ENCODE data around the gene NKAIN2.

The NKAIN2 gene

DNA sequence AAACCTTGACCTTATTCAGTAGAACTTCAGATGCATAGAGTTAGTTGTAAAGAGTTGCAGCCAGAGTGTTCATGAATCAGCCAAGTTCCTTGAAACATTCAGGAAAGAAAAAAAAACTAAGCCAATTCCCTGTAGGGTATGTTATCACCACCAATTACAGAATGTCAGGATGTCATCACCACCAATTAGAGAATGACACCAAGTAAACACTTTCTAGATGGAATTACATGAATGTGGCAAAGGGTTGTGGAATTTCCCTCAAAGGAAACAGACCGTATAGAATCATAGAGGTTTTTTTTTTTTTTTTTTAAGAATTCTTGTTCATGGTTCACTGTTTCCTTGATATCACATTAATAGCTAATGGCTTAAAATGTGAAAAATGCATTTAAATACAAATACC lies 686.5 kb downstream of the NKAIN2 start (continued):
- TF ChIP-seq, protein P1, sequence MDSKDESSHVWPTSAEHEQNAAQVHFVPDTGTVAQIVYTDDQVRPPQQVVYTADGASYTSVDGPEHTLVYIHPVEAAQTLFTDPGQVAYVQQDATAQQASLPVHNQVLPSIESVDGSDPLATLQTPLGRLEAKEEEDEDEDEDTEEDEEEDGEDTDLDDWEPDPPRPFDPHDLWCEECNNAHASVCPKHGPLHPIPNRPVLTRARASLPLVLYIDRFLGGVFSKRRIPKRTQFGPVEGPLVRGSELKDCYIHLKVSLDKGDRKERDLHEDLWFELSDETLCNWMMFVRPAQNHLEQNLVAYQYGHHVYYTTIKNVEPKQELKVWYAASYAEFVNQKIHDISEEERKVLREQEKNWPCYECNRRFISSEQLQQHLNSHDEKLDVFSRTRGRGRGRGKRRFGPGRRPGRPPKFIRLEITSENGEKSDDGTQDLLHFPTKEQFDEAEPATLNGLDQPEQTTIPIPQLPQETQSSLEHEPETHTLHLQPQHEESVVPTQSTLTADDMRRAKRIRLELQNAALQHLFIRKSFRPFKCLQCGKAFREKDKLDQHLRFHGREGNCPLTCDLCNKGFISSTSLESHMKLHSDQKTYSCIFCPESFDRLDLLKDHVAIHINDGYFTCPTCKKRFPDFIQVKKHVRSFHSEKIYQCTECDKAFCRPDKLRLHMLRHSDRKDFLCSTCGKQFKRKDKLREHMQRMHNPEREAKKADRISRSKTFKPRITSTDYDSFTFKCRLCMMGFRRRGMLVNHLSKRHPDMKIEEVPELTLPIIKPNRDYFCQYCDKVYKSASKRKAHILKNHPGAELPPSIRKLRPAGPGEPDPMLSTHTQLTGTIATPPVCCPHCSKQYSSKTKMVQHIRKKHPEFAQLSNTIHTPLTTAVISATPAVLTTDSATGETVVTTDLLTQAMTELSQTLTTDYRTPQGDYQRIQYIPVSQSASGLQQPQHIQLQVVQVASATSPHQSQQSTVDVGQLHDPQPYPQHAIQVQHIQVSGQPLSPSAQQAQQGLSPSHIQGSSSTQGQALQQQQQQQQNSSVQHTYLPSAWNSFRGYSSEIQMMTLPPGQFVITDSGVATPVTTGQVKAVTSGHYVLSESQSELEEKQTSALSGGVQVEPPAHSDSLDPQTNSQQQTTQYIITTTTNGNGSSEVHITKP (tag by site-specific recombination; IDR thresholded peaks at IDR 0.05), result no peak; the same call in 1 of the 2 replicates
- TF ChIP-seq, protein P2, sequence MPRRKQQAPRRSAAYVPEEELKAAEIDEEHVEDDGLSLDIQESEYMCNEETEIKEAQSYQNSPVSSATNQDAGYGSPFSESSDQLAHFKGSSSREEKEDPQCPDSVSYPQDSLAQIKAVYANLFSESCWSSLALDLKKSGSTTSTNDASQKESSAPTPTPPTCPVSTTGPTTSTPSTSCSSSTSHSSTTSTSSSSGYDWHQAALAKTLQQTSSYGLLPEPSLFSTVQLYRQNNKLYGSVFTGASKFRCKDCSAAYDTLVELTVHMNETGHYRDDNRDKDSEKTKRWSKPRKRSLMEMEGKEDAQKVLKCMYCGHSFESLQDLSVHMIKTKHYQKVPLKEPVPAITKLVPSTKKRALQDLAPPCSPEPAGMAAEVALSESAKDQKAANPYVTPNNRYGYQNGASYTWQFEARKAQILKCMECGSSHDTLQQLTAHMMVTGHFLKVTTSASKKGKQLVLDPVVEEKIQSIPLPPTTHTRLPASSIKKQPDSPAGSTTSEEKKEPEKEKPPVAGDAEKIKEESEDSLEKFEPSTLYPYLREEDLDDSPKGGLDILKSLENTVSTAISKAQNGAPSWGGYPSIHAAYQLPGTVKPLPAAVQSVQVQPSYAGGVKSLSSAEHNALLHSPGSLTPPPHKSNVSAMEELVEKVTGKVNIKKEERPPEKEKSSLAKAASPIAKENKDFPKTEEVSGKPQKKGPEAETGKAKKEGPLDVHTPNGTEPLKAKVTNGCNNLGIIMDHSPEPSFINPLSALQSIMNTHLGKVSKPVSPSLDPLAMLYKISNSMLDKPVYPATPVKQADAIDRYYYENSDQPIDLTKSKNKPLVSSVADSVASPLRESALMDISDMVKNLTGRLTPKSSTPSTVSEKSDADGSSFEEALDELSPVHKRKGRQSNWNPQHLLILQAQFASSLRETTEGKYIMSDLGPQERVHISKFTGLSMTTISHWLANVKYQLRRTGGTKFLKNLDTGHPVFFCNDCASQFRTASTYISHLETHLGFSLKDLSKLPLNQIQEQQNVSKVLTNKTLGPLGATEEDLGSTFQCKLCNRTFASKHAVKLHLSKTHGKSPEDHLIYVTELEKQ (tag by site-specific recombination; IDR thresholded peaks at IDR 0.05; ENCODE audit: borderline replicate concordance), result peak; percentile 92
- no peak for TF ChIP-seq ZNF155 (tag by site-specific recombination; IDR thresholded peaks at IDR 0.05)
- no peak for TF ChIP-seq ZNF350 (tag by site-specific recombination; IDR thresholded peaks at IDR 0.05)
- TF ChIP-seq, protein P3, sequence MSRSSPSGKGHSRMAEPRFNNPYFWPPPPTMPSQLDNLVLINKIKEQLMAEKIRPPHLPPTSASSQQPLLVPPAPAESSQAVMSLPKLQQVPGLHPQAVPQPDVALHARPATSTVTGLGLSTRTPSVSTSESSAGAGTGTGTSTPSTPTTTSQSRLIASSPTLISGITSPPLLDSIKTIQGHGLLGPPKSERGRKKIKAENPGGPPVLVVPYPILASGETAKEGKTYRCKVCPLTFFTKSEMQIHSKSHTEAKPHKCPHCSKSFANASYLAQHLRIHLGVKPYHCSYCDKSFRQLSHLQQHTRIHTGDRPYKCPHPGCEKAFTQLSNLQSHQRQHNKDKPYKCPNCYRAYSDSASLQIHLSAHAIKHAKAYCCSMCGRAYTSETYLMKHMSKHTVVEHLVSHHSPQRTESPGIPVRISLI (tag by site-specific recombination; IDR thresholded peaks at IDR 0.05), result peak; percentile 99
- TF ChIP-seq, protein P4, sequence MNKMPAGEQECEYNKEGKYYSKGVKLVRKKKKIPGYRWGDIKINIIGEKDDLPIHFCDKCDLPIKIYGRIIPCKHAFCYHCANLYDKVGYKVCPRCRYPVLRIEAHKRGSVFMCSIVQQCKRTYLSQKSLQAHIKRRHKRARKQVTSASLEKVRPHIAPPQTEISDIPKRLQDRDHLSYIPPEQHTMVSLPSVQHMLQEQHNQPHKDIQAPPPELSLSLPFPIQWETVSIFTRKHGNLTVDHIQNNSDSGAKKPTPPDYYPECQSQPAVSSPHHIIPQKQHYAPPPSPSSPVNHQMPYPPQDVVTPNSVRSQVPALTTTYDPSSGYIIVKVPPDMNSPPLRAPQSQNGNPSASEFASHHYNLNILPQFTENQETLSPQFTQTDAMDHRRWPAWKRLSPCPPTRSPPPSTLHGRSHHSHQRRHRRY (tag by site-specific recombination; IDR thresholded peaks at IDR 0.05), result no peak
- TF ChIP-seq ZXDB (tag by site-specific recombination; IDR thresholded peaks at IDR 0.05), result no peak
- TF ChIP-seq, protein P5, sequence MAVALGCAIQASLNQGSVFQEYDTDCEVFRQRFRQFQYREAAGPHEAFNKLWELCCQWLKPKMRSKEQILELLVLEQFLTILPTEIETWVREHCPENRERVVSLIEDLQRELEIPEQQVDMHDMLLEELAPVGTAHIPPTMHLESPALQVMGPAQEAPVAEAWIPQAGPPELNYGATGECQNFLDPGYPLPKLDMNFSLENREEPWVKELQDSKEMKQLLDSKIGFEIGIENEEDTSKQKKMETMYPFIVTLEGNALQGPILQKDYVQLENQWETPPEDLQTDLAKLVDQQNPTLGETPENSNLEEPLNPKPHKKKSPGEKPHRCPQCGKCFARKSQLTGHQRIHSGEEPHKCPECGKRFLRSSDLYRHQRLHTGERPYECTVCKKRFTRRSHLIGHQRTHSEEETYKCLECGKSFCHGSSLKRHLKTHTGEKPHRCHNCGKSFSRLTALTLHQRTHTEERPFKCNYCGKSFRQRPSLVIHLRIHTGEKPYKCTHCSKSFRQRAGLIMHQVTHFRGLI (tag by site-specific recombination; IDR thresholded peaks at IDR 0.05), result no peak
- TF ChIP-seq ZNF658 (tag by site-specific recombination; IDR thresholded peaks at IDR 0.05), result no peak
- TF ChIP-seq ZFP69B (tag by site-specific recombination; IDR thresholded peaks at IDR 0.05), result no peak
- no peak for TF ChIP-seq ZNF830 (tag by site-specific recombination; IDR thresholded peaks at IDR 0.05; ENCODE audit: low read depth)
- TF ChIP-seq, protein P6, sequence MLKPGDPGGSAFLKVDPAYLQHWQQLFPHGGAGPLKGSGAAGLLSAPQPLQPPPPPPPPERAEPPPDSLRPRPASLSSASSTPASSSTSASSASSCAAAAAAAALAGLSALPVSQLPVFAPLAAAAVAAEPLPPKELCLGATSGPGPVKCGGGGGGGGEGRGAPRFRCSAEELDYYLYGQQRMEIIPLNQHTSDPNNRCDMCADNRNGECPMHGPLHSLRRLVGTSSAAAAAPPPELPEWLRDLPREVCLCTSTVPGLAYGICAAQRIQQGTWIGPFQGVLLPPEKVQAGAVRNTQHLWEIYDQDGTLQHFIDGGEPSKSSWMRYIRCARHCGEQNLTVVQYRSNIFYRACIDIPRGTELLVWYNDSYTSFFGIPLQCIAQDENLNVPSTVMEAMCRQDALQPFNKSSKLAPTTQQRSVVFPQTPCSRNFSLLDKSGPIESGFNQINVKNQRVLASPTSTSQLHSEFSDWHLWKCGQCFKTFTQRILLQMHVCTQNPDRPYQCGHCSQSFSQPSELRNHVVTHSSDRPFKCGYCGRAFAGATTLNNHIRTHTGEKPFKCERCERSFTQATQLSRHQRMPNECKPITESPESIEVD (tag by site-specific recombination; IDR thresholded peaks at IDR 0.05), result peak; percentile 69
- no peak for TF ChIP-seq ZNF423 (tag by site-specific recombination; IDR thresholded peaks at IDR 0.05)
- TF ChIP-seq ZNF404 (tag by site-specific recombination; IDR thresholded peaks at IDR 0.05), result no peak
- TF ChIP-seq, protein P7, sequence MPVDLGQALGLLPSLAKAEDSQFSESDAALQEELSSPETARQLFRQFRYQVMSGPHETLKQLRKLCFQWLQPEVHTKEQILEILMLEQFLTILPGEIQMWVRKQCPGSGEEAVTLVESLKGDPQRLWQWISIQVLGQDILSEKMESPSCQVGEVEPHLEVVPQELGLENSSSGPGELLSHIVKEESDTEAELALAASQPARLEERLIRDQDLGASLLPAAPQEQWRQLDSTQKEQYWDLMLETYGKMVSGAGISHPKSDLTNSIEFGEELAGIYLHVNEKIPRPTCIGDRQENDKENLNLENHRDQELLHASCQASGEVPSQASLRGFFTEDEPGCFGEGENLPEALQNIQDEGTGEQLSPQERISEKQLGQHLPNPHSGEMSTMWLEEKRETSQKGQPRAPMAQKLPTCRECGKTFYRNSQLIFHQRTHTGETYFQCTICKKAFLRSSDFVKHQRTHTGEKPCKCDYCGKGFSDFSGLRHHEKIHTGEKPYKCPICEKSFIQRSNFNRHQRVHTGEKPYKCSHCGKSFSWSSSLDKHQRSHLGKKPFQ (tag by site-specific recombination; IDR thresholded peaks at IDR 0.05), result no peak
- TF ChIP-seq, protein P8, sequence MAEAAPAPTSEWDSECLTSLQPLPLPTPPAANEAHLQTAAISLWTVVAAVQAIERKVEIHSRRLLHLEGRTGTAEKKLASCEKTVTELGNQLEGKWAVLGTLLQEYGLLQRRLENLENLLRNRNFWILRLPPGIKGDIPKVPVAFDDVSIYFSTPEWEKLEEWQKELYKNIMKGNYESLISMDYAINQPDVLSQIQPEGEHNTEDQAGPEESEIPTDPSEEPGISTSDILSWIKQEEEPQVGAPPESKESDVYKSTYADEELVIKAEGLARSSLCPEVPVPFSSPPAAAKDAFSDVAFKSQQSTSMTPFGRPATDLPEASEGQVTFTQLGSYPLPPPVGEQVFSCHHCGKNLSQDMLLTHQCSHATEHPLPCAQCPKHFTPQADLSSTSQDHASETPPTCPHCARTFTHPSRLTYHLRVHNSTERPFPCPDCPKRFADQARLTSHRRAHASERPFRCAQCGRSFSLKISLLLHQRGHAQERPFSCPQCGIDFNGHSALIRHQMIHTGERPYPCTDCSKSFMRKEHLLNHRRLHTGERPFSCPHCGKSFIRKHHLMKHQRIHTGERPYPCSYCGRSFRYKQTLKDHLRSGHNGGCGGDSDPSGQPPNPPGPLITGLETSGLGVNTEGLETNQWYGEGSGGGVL (tag by site-specific recombination; IDR thresholded peaks at IDR 0.05), result no peak
- TF ChIP-seq, protein P9, sequence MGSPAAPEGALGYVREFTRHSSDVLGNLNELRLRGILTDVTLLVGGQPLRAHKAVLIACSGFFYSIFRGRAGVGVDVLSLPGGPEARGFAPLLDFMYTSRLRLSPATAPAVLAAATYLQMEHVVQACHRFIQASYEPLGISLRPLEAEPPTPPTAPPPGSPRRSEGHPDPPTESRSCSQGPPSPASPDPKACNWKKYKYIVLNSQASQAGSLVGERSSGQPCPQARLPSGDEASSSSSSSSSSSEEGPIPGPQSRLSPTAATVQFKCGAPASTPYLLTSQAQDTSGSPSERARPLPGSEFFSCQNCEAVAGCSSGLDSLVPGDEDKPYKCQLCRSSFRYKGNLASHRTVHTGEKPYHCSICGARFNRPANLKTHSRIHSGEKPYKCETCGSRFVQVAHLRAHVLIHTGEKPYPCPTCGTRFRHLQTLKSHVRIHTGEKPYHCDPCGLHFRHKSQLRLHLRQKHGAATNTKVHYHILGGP (tag by site-specific recombination; IDR thresholded peaks at IDR 0.05), result peak; percentile 85
- TF ChIP-seq, protein P10, sequence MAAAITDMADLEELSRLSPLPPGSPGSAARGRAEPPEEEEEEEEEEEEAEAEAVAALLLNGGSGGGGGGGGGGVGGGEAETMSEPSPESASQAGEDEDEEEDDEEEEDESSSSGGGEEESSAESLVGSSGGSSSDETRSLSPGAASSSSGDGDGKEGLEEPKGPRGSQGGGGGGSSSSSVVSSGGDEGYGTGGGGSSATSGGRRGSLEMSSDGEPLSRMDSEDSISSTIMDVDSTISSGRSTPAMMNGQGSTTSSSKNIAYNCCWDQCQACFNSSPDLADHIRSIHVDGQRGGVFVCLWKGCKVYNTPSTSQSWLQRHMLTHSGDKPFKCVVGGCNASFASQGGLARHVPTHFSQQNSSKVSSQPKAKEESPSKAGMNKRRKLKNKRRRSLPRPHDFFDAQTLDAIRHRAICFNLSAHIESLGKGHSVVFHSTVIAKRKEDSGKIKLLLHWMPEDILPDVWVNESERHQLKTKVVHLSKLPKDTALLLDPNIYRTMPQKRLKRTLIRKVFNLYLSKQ (tag by site-specific recombination; IDR thresholded peaks at IDR 0.05; ENCODE audit: borderline replicate concordance), result no peak
- peak; percentile 95 for TF ChIP-seq ZEB2 (tag by site-specific recombination; IDR thresholded peaks at IDR 0.05)
